Measurements from ENCODE around the gene REEP5. TPM values are rescaled to one million over a fixed set of nuclear protein-coding genes. Genes with fewer than 3 reads are reported as not detected.

Gene REEP5
- total and polyA plus RNA-seq, 2 of the 13 experiments (the other 11 are each of a cell fraction or from before 2014, with no cell fraction given): 49.4 to 239 TPM

DNA sequence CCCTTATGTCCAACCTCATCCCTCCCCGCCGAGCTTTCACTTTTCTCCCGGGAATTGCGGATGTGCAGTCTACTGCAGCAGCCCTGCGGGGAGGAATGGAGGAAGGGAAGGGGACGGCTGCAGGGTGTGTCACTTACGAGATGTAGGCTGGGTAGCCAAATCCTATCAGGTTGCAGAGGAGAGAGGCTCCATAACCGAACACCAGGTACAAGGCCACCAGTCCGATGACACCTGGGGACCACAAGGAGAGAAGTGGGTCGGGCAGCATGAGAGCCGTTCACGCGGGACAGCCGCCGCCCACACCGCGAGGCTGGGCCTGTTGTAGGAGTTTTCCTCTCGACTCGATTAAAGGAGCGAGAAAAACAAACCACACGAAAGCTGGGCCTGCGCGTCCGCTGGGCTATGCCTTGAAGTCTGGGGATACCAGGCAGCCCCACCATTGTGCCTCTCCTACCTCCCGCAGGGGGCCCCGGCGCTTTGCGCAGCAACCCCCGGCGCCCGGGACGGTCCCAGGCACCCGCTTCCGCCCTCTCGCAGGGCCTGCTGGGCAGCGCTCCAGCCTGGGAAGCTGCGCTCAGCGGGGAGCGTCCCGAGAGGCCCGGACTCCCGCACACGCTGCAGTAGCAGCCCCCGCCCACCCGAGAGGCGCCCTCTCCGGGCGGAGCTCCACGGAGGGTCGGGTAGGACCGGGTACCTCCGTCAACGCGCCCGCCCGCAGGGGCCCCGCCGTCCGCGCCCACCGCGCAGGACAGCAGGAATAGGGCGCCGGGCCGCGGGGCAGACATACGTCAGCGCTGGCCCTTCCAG is 798 bp downstream of the REEP5 start (continued):
- TF ChIP-seq, protein P1, sequence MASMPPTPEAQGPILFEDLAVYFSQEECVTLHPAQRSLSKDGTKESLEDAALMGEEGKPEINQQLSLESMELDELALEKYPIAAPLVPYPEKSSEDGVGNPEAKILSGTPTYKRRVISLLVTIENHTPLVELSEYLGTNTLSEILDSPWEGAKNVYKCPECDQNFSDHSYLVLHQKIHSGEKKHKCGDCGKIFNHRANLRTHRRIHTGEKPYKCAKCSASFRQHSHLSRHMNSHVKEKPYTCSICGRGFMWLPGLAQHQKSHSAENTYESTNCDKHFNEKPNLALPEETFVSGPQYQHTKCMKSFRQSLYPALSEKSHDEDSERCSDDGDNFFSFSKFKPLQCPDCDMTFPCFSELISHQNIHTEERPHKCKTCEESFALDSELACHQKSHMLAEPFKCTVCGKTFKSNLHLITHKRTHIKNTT (CRISPR knock-in tag; IDR thresholded peaks at IDR 0.05): no peak
- TF ChIP-seq SOX6 (IDR thresholded peaks at IDR 0.05): no peak
- TF ChIP-seq SOX6 (CRISPR knock-in tag; IDR thresholded peaks at IDR 0.05): no peak; the same call in 1 of the 2 replicates
- no peak for TF ChIP-seq HES4 (CRISPR knock-in tag; IDR thresholded peaks at IDR 0.05; ENCODE audit: borderline replicate concordance)
- TF ChIP-seq GPN1 (CRISPR knock-in tag; IDR thresholded peaks at IDR 0.05; ENCODE audit: borderline replicate concordance): no peak
- TF ChIP-seq NFE2 (CRISPR knock-in tag; IDR thresholded peaks at IDR 0.05): no peak
- no peak for TF ChIP-seq EZH2 (conservative IDR thresholded peaks at IDR 0.05; ENCODE audit: low read depth, low read length)
- TF ChIP-seq, protein P2, sequence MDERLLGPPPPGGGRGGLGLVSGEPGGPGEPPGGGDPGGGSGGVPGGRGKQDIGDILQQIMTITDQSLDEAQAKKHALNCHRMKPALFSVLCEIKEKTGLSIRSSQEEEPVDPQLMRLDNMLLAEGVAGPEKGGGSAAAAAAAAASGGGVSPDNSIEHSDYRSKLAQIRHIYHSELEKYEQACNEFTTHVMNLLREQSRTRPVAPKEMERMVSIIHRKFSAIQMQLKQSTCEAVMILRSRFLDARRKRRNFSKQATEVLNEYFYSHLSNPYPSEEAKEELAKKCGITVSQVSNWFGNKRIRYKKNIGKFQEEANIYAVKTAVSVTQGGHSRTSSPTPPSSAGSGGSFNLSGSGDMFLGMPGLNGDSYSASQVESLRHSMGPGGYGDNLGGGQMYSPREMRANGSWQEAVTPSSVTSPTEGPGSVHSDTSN (CRISPR knock-in tag; IDR thresholded peaks at IDR 0.05): no peak
- no peak for TF ChIP-seq ZNF253 (CRISPR knock-in tag; IDR thresholded peaks at IDR 0.05; ENCODE audit: borderline replicate concordance)
- TF ChIP-seq, protein P3, sequence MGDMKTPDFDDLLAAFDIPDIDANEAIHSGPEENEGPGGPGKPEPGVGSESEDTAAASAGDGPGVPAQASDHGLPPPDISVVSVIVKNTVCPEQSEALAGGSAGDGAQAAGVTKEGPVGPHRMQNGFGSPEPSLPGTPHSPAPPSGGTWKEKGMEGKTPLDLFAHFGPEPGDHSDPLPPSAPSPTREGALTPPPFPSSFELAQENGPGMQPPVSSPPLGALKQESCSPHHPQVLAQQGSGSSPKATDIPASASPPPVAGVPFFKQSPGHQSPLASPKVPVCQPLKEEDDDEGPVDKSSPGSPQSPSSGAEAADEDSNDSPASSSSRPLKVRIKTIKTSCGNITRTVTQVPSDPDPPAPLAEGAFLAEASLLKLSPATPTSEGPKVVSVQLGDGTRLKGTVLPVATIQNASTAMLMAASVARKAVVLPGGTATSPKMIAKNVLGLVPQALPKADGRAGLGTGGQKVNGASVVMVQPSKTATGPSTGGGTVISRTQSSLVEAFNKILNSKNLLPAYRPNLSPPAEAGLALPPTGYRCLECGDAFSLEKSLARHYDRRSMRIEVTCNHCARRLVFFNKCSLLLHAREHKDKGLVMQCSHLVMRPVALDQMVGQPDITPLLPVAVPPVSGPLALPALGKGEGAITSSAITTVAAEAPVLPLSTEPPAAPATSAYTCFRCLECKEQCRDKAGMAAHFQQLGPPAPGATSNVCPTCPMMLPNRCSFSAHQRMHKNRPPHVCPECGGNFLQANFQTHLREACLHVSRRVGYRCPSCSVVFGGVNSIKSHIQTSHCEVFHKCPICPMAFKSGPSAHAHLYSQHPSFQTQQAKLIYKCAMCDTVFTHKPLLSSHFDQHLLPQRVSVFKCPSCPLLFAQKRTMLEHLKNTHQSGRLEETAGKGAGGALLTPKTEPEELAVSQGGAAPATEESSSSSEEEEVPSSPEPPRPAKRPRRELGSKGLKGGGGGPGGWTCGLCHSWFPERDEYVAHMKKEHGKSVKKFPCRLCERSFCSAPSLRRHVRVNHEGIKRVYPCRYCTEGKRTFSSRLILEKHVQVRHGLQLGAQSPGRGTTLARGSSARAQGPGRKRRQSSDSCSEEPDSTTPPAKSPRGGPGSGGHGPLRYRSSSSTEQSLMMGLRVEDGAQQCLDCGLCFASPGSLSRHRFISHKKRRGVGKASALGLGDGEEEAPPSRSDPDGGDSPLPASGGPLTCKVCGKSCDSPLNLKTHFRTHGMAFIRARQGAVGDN (CRISPR knock-in tag; IDR thresholded peaks at IDR 0.05): peak; percentile 79
- no peak for TF ChIP-seq MAFG (CRISPR knock-in tag; IDR thresholded peaks at IDR 0.05)
- TF ChIP-seq, protein P4, sequence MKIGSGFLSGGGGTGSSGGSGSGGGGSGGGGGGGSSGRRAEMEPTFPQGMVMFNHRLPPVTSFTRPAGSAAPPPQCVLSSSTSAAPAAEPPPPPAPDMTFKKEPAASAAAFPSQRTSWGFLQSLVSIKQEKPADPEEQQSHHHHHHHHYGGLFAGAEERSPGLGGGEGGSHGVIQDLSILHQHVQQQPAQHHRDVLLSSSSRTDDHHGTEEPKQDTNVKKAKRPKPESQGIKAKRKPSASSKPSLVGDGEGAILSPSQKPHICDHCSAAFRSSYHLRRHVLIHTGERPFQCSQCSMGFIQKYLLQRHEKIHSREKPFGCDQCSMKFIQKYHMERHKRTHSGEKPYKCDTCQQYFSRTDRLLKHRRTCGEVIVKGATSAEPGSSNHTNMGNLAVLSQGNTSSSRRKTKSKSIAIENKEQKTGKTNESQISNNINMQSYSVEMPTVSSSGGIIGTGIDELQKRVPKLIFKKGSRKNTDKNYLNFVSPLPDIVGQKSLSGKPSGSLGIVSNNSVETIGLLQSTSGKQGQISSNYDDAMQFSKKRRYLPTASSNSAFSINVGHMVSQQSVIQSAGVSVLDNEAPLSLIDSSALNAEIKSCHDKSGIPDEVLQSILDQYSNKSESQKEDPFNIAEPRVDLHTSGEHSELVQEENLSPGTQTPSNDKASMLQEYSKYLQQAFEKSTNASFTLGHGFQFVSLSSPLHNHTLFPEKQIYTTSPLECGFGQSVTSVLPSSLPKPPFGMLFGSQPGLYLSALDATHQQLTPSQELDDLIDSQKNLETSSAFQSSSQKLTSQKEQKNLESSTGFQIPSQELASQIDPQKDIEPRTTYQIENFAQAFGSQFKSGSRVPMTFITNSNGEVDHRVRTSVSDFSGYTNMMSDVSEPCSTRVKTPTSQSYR (CRISPR knock-in tag; IDR thresholded peaks at IDR 0.05; ENCODE audit: borderline replicate concordance): no peak
- no peak for TF ChIP-seq NFE2L2 (IDR thresholded peaks at IDR 0.05; ENCODE audit: low read length)
- TF ChIP-seq, protein P5, sequence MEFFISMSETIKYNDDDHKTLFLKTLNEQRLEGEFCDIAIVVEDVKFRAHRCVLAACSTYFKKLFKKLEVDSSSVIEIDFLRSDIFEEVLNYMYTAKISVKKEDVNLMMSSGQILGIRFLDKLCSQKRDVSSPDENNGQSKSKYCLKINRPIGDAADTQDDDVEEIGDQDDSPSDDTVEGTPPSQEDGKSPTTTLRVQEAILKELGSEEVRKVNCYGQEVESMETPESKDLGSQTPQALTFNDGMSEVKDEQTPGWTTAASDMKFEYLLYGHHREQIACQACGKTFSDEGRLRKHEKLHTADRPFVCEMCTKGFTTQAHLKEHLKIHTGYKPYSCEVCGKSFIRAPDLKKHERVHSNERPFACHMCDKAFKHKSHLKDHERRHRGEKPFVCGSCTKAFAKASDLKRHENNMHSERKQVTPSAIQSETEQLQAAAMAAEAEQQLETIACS (CRISPR knock-in tag; IDR thresholded peaks at IDR 0.05): no peak
- TF ChIP-seq, protein P6, sequence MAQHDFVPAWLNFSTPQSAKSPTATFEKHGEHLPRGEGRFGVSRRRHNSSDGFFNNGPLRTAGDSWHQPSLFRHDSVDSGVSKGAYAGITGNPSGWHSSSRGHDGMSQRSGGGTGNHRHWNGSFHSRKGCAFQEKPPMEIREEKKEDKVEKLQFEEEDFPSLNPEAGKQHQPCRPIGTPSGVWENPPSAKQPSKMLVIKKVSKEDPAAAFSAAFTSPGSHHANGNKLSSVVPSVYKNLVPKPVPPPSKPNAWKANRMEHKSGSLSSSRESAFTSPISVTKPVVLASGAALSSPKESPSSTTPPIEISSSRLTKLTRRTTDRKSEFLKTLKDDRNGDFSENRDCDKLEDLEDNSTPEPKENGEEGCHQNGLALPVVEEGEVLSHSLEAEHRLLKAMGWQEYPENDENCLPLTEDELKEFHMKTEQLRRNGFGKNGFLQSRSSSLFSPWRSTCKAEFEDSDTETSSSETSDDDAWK (CRISPR knock-in tag; IDR thresholded peaks at IDR 0.05): no peak
- TF ChIP-seq ELF3 (CRISPR knock-in tag; IDR thresholded peaks at IDR 0.05): no peak
- TF ChIP-seq ZFP62 (CRISPR knock-in tag; IDR thresholded peaks at IDR 0.05): no peak
